DOHH2 (cell line): ENCODE measurements around the gene GRIA1.

Source experiments
- H3F3A ChIP-seq: fragments of 200-600 bp; sonication (generic), shearing (Covaris generic); 2 replicates; pipeline ENCODE4 v1.6.0; 2016; ENCODE audit warnings: antibody characterized with exemption, mild to moderate bottlenecking; ENCODE audit not compliant: control insufficient read depth, insufficient read depth
- H3K27ac ChIP-seq: fragments of 200-600 bp; sonication (generic); 2 replicates; pipeline ENCODE4 v1.5.1; 2014; ENCODE audit warnings: low read depth, mild to moderate bottlenecking, low read length, moderate library complexity
- H3K27me3 ChIP-seq: fragments of 200-600 bp; sonication (generic); 2 replicates; pipeline ENCODE4 v1.6.1; 2014; ENCODE audit warnings: mild to moderate bottlenecking, low read length, mixed read lengths; ENCODE audit not compliant: control insufficient read depth
- H3K36me3 ChIP-seq: fragments of 200-600 bp; sonication (generic); 2 replicates; pipeline ENCODE4 v1.6.1; 2014; ENCODE audit warnings: mild to moderate bottlenecking, low read length, moderate library complexity, mixed read lengths; ENCODE audit not compliant: control insufficient read depth
- H3K4me1 ChIP-seq: fragments of 200-600 bp; sonication (generic); 2 replicates; pipeline ENCODE4 v1.6.1; 2014; ENCODE audit warnings: mild to moderate bottlenecking, low read length, mixed read lengths; ENCODE audit not compliant: control insufficient read depth
- H3K4me2 ChIP-seq: fragments of 200-600 bp; sonication (generic); 2 replicates; pipeline ENCODE4 v1.6.0; 2014; ENCODE audit warnings: mild to moderate bottlenecking, low read length, moderate library complexity
- H3K4me3 ChIP-seq: fragments of 200-600 bp; sonication (generic); 2 replicates; pipeline ENCODE4 v1.5.1; 2014; ENCODE audit warnings: mild to moderate bottlenecking, low read length, mixed read lengths
- H3K79me2 ChIP-seq: fragments of 200-600 bp; sonication (generic); 2 replicates; pipeline ENCODE4 v1.6.1; 2014; ENCODE audit warnings: mild to moderate bottlenecking, low read length, mixed read lengths; ENCODE audit not compliant: control insufficient read depth
- H3K9me2 ChIP-seq: fragments of 200-600 bp; sonication (generic); replicated peaks from 2 replicates; pipeline ENCODE4 v1.6.1; 2014; ENCODE audit warnings: mild to moderate bottlenecking, low read length, mixed read lengths; ENCODE audit not compliant: control insufficient read depth
- H3K9me3 ChIP-seq: fragments of 200-600 bp; sonication (generic); 2 replicates; pipeline ENCODE4 v1.6.1; 2014; ENCODE audit warnings: antibody characterized with exemption, low read length, mixed read lengths; ENCODE audit not compliant: control insufficient read depth, insufficient read depth
- H4K20me1 ChIP-seq: fragments of 200-600 bp; sonication (generic); 2 replicates; pipeline ENCODE4 v1.6.0; 2014; ENCODE audit warnings: low read depth, mild to moderate bottlenecking, antibody characterized with exemption, low read length, moderate library complexity; ENCODE audit not compliant: control insufficient read depth, insufficient read depth
- EZH2phosphoT487 ChIP-seq: fragments of 200-600 bp; sonication (generic); IDR thresholded peaks from 2 replicates; pipeline ENCODE4 v1.6.1; 2017; ENCODE audit warnings: borderline replicate concordance, mild to moderate bottlenecking, antibody characterized with exemption, low read length, moderate library complexity, mixed read lengths
- TF ChIP-seq, protein P1 (sequence below): fragments of 200-600 bp; sonication (generic); IDR thresholded peaks from one replicate; pipeline ENCODE4 v1.5.1; 2014; ENCODE audit warnings: antibody characterized with exemption, mild to moderate bottlenecking, low read depth, low read length; ENCODE audit not compliant: poor library complexity, severe bottlenecking

GRIA1 gene

DNA sequence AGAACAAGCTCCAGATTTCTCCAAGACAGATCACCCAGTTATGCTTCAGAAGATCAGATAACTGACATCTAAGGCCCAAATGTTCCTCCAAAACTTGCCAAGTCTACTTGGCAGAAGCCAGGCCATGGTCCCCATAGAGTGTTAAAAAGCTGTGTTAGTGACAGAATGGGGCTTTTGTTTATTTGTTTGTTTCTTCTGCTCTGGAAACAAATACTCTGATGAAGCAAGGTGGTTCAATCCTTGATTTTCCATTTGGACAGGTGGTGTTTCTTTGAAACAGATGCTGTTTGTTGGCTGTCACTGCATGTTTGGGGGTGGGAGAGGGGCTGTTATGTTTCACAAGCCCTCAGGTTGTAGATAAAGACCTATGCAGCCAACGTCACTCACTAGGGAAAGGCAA is 284.2 kb downstream of the GRIA1 start:
- Histone ChIP-seq H3K36me3 (no peaks in the 10 kb centered on the region), H3F3A (no peaks in the 10 kb centered on the region), H3K4me1 (no peaks in the 10 kb centered on the region), H4K20me1 (no peaks in the 10 kb centered on the region), H3K9me3 (no peaks in the 10 kb centered on the region), H3K27ac (no peak overlapping the region), H3K4me2 (no peak overlapping the region), H3K27me3 (no peaks in the 10 kb centered on the region), H3K79me2 (no peaks in the 10 kb centered on the region), H3K4me3 (no peak overlapping the region), H3K9me2 (no peaks in the 10 kb centered on the region)
- no peak for TF ChIP-seq EZH2phosphoT487
- TF ChIP-seq, protein P1, sequence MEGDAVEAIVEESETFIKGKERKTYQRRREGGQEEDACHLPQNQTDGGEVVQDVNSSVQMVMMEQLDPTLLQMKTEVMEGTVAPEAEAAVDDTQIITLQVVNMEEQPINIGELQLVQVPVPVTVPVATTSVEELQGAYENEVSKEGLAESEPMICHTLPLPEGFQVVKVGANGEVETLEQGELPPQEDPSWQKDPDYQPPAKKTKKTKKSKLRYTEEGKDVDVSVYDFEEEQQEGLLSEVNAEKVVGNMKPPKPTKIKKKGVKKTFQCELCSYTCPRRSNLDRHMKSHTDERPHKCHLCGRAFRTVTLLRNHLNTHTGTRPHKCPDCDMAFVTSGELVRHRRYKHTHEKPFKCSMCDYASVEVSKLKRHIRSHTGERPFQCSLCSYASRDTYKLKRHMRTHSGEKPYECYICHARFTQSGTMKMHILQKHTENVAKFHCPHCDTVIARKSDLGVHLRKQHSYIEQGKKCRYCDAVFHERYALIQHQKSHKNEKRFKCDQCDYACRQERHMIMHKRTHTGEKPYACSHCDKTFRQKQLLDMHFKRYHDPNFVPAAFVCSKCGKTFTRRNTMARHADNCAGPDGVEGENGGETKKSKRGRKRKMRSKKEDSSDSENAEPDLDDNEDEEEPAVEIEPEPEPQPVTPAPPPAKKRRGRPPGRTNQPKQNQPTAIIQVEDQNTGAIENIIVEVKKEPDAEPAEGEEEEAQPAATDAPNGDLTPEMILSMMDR, result no peak

DNA sequence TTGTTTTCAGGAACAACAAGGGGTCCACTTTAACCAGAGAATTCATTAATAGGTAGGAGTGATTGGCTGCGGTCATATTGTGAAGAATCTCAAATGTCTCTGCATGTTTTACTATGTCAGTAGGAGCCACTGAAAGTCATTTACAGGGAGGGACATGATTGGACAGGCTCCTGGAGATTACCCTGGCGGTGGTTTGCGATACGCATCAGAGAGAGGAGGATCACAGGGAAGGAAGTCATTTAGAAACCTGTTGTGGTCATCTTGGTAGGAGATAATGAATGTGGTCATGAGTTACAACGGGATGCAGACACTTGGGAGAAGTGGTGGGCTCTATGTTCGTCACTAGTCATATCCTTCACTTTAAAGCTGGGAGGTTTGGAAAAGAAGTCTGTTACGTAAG is 285.5 kb downstream of the GRIA1 start:
- Histone ChIP-seq H3K27ac (no peak overlapping the region), H3K79me2 (no peaks in the 10 kb centered on the region), H3K27me3 (no peaks in the 10 kb centered on the region), H3F3A (no peaks in the 10 kb centered on the region), H3K4me3 (no peak overlapping the region), H3K9me2 (no peaks in the 10 kb centered on the region), H3K9me3 (no peaks in the 10 kb centered on the region), H3K4me1 (no peaks in the 10 kb centered on the region), H3K36me3 (no peaks in the 10 kb centered on the region), H3K4me2 (no peak overlapping the region), H4K20me1 (no peaks in the 10 kb centered on the region)
- no peak for TF ChIP-seq EZH2phosphoT487
- TF ChIP-seq, protein P1, result no peak

DNA sequence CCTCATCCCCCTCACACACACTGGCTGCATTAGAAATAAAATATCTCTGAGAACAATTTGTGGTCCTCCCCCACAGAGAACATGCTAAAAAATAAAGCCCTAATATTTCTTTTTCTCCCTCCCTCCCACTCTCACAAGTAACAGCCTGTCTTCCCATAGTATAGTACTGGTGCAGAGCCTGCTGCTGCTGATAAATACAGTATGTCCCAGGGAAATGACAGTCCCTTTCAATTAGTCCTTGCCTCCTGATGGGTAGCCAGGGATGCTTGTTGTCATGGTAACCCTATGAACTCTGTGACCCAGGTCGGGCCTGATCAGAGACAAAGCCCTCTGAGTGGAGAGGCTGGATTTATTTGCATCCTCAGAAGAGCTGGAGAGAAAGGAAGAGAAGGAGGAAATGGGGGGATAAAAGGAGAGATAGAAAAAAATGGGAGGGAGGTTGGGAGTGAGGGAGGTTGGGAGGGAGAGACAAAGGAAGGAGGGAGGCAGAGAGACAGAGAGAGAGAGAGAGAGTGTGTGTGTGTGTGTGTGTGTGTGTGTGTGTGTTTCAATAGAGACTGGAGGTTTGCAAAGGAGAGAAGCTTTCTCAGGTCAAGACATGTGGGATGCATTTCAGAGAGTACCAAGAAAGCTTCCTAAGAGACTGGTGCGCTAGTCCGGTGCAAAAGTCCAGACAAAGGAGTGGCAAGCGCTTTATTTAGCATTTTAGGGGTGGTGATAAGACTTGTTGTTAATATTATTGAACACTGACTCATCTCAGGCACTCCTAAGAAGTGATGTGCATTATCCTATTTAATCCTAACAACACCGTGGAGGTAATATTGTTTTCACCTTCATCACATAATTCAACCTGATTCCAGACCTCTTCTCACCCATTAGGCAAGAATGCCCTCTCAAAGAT is 287.5 kb downstream of the GRIA1 start:
- no peaks in the 10 kb centered on the region for H3K4me1 ChIP-seq
- no peak overlapping the region for H3K4me3 ChIP-seq
- no peak overlapping the region for H3K4me2 ChIP-seq
- no peaks in the 10 kb centered on the region for H3K27me3 ChIP-seq
- TF ChIP-seq, protein P1, result no peak
- TF ChIP-seq EZH2phosphoT487, result no peak
- H3K9me2 ChIP-seq, result no peaks in the 10 kb centered on the region
- no peaks in the 10 kb centered on the region for H3F3A ChIP-seq
- no peaks in the 10 kb centered on the region for H3K79me2 ChIP-seq
- H3K9me3 ChIP-seq, result no peaks in the 10 kb centered on the region
- H3K36me3 ChIP-seq, result no peaks in the 10 kb centered on the region
- no peak overlapping the region for H3K27ac ChIP-seq
- no peaks in the 10 kb centered on the region for H4K20me1 ChIP-seq
